A673 (cell line): ENCODE data around the gene FLNC. TPM values are rescaled to one million over a fixed set of nuclear protein-coding genes. Genes with fewer than 3 reads are reported as not detected.

Experiments
- BruUV-seq: library from RNA; stranded (reverse); fragments of 400-500 nt; replicated peaks from 2 replicates; lab custom pipeline; 2021; lab: Mats Ljungman, UMichigan
- CTCF ChIA-PET: fragments of 300-600 bp; sonication (Branson Sonifier 250); formaldehyde crosslinking; loops from one replicate; lab custom pipeline; 2022; ENCODE audit warnings: antibody characterized with exemption; lab: Charles Lee
- POLR2A ChIA-PET: fragments of 300-600 bp; sonication (Branson Sonifier 250); formaldehyde crosslinking; loops from one replicate; lab custom pipeline; 2022; ENCODE audit warnings: antibody characterized with exemption; ENCODE audit not compliant: low non-redundant PET; lab: Charles Lee
- DNase-seq: peaks from one replicate; pipeline ENCODE4 v3.0.0-alpha.2; 2015; ENCODE audit warnings: low spot score
- H3K27ac ChIP-seq: fragments of 200-600 bp; sonication (generic); 2 replicates; pipeline ENCODE4 v1.5.1; 2016; ENCODE audit warnings: mixed run types, low read depth, mild to moderate bottlenecking, mixed read lengths, antibody characterized with exemption, low read length; ENCODE audit not compliant: poor library complexity, severe bottlenecking
- H3K27me3 ChIP-seq: fragments of 200-600 bp; sonication (generic); replicated peaks from 2 replicates; pipeline ENCODE4 v1.6.1; 2017; ENCODE audit warnings: mixed run types, low read depth, mild to moderate bottlenecking, mixed read lengths, antibody characterized with exemption, low read length; ENCODE audit not compliant: insufficient read depth, poor library complexity
- H3K36me3 ChIP-seq: fragments of 200-600 bp; sonication (generic); 2 replicates; pipeline ENCODE4 v1.6.1; 2016; ENCODE audit warnings: mixed run types, mild to moderate bottlenecking, mixed read lengths, antibody characterized with exemption, low read length; ENCODE audit not compliant: insufficient read depth, poor library complexity, severe bottlenecking
- H3K4me1 ChIP-seq: fragments of 200-600 bp; sonication (generic); 2 replicates; pipeline ENCODE4 v1.6.1; 2017; ENCODE audit warnings: mixed run types, mild to moderate bottlenecking, mixed read lengths, antibody characterized with exemption, low read length; ENCODE audit not compliant: insufficient read depth, poor library complexity, severe bottlenecking
- H3K4me3 ChIP-seq: fragments of 200-600 bp; sonication (generic); 2 replicates; pipeline ENCODE4 v1.5.1; 2016; ENCODE audit warnings: low read depth, mixed run types, mild to moderate bottlenecking, mixed read lengths, low read length; ENCODE audit not compliant: poor library complexity, severe bottlenecking
- H3K9me3 ChIP-seq: fragments of 200-600 bp; sonication (generic); 2 replicates; pipeline ENCODE4 v1.6.1; 2016; ENCODE audit warnings: mixed run types, low read depth, mild to moderate bottlenecking, mixed read lengths, antibody characterized with exemption, low read length; ENCODE audit not compliant: poor library complexity, severe bottlenecking
- EZH2 ChIP-seq: fragments of 200-600 bp; sonication (generic); IDR thresholded peaks from 2 replicates; pipeline ENCODE4 v1.6.1; 2017; ENCODE audit warnings: borderline replicate concordance, low read depth, mild to moderate bottlenecking, mixed read lengths, antibody characterized with exemption, low read length; ENCODE audit not compliant: poor library complexity, severe bottlenecking
- intact Hi-C: fragments of 100-400 bp; cut with micrococcal nuclease; formaldehyde crosslinking; loops from one replicate; pipeline ENCODE4 v1.10.0; 2022; ENCODE audit not compliant: unreplicated experiment
- total RNA-seq: library from RNA; stranded (reverse); gene quantifications from 2 replicates; pipeline ENCODE4 v1.2.3, GENCODE V29; 2021
- TF ChIP-seq, protein P1 (sequence below): fragments of 300-800, 200-600 bp; sonication (generic); conservative IDR thresholded peaks from 2 replicates; pipeline ENCODE4 v1.5.1; 2017; ENCODE audit warnings: low read depth, mild to moderate bottlenecking, antibody characterized with exemption, low read length, moderate library complexity, mixed read lengths

FLNC gene
- total RNA-seq, 1 experiment from 2014 or later = 6.5 TPM

DNA sequence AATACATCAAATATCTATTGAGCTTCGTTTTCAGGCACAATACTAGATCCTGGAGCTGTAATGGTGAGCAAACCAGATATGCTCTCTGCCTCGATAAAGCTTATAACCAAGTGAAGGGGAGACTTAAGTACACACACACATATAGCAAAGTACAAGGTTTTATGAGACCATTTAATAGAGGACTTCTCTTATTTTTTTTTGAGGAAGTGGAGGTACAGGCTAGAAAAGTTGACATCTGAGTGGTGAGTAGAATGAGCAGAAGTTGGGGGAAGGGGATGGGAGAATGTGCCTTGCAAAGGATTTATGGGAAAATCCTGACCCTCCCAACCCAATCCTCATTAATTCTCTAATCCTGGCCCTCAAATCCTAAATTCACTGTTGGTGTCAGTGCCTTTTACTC, 30.8 kb upstream of the FLNC start:
- intact Hi-C loops = loop anchor here (10.0 kb wide), 1 partner anchor 85 kb away; no protein-coding TSS in a partner anchor
- no peak overlapping the region for H3K4me3 ChIP-seq
- H3K27me3 ChIP-seq = no peaks in the 10 kb centered on the region
- CTCF ChIA-PET = no interaction called here
- no peak overlapping the region for H3K27ac ChIP-seq
- H3K4me1 ChIP-seq = no peaks in the 10 kb centered on the region
- H3K36me3 ChIP-seq = no peaks in the 10 kb centered on the region
- H3K9me3 ChIP-seq = no peaks in the 10 kb centered on the region
- POLR2A ChIA-PET = no interaction called here
- no TSS peak for BruUV-seq
- no peak for TF ChIP-seq EZH2
- TF ChIP-seq, protein P1, sequence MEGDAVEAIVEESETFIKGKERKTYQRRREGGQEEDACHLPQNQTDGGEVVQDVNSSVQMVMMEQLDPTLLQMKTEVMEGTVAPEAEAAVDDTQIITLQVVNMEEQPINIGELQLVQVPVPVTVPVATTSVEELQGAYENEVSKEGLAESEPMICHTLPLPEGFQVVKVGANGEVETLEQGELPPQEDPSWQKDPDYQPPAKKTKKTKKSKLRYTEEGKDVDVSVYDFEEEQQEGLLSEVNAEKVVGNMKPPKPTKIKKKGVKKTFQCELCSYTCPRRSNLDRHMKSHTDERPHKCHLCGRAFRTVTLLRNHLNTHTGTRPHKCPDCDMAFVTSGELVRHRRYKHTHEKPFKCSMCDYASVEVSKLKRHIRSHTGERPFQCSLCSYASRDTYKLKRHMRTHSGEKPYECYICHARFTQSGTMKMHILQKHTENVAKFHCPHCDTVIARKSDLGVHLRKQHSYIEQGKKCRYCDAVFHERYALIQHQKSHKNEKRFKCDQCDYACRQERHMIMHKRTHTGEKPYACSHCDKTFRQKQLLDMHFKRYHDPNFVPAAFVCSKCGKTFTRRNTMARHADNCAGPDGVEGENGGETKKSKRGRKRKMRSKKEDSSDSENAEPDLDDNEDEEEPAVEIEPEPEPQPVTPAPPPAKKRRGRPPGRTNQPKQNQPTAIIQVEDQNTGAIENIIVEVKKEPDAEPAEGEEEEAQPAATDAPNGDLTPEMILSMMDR = no peak
- no peak for DNase-seq

DNA sequence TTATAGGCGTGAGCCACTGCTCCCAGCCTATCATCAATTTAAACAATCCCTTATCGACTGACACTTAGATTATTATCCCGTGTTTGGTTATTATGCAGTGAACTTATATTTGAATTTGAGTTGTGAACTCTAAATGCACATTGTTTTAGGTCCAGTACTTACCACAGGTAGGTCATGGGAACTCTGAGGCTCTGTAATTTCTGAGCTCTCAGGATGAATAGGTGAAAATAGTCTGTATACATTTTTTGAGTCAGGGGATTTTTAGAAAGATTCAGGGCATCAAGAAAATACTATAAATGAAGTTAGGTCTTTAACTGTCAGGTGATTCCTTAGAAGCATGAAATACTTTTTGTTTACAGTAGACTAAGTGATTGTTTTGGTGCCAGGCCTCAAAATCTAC, 29.6 kb upstream of the FLNC start:
- H3K4me3 ChIP-seq = no peak overlapping the region
- no peaks in the 10 kb centered on the region for H3K9me3 ChIP-seq
- no peaks in the 10 kb centered on the region for H3K4me1 ChIP-seq
- CTCF ChIA-PET = no interaction called here
- TF ChIP-seq, protein P1 = no peak
- TF ChIP-seq EZH2 = no peak
- H3K27ac ChIP-seq = no peak overlapping the region
- H3K36me3 ChIP-seq = no peaks in the 10 kb centered on the region
- no peaks in the 10 kb centered on the region for H3K27me3 ChIP-seq
- BruUV-seq = no TSS peak
- intact Hi-C loops = no loop called here
- DNase-seq = no peak
- POLR2A ChIA-PET = no interaction called here

DNA sequence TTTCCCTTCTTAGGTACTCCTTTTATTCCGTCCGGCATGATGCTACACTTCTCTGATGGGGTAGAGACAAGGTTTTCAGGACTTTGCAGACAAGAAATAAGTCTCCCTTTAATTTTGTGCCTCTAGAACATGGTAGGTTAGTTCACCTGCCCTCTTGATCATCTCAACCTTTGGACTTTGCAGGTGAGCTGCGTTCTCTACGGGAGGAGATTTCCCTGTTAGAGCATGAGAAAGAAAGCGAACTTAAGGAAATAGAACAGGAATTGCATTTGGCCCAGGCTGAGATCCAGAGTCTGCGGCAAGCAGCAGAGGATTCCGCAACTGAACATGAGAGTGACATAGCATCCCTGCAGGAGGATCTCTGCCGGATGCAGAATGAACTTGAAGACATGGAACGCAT, 29.2 kb upstream of the FLNC start:
- TF ChIP-seq, protein P1 = no peak
- no peak for TF ChIP-seq EZH2
- Histone ChIP-seq H3K27ac (no peak overlapping the region), H3K4me3 (no peak overlapping the region), H3K36me3 (no peaks in the 10 kb centered on the region), H3K4me1 (no peaks in the 10 kb centered on the region), H3K27me3 (no peaks in the 10 kb centered on the region), H3K9me3 (no peaks in the 10 kb centered on the region)
- ChIA-PET POLR2A (no interaction called here), CTCF (no interaction called here)
- BruUV-seq = no TSS peak
- intact Hi-C loops = no loop called here
- DNase-seq = no peak
